HG03095 (cell line): ENCODE data around the gene KY.

Experiments used
- ATAC-seq: cut with Tn5 transposase; IDR thresholded peaks from one replicate; pipeline ENCODE4 v1.9.1; 2021; ENCODE audit warnings: moderate library complexity; ENCODE audit not compliant: unreplicated experiment

KY gene, protein sequence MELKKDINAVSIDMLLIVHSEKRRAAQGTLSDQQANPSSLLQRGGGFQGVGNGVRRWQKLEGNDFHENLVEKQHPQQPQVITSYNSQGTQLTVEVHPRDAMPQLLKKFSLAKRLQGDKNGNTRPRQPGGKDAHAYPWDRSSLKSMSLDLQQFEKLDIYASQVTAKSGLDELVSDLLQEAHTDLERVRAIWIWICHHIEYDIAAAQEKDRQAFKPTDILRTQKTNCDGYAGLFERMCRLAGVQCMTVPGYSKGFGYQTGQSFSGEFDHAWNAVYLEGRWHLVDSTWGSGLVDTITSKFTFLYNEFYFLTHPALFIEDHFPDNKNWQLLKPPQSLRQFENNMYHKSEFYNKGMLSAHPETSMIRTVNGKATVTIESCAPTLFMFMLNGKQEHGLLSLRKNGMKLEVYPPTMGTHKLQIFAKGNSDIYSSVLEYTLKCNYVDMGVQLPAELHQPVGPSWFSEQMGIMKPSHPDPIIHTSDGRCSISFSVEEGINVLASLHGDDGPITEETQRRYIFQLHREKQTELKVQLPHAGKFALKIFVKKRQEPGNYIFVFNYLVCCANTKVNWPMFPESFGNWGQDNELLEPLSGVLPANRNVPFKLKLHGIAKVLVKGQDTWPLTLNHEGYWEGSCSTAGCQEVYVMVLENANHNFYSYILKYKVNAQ

DNA sequence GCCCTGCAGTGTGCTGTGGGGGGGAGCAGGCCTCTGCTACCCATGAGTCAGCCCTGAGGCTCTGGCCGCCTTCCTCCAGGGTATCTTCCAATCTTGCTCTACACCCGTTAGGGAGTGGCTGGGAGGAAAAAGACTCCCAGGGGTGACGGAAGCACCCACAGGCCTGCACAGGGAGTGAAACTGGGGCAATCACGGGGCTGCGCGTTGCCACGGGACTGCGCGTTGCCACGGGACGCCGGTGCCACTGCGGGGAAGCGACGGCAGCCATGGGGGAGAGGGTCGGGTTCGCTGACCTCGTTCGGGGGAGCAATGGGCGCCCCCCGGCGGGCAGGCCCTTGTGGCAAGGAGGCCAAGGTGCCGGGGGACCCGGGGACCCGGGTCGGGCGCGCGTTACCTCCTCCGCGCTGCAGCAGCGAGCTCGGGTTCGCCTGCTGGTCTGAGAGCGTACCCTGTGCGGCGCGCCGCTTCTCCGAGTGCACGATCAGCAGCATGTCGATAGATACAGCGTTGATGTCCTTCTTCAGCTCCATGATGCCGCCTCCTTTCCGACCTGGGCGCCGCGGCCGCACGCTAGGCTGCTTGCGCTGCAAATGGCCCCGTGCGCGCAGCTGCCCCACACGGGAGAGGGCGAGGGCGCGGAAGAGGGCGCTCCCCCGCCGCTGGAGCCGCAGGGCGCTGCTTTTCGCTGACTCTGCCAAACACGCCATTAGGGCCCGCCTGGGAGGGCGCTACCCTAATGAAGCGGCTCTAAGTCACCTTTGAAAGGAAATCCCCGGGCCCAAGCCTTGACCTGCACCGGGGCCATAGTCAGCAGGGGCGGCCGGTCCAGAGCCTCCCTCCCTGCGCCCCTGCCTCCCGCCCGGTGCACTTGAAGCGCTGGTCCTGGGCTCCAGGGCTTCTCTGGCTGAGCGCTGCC is at the start of gene KY:
KY (minus strand) TSS at position 592 of the 916 bp plus-strand sequence; CDS start at position 530, 62 bp downstream.
- no peak for ATAC-seq

DNA sequence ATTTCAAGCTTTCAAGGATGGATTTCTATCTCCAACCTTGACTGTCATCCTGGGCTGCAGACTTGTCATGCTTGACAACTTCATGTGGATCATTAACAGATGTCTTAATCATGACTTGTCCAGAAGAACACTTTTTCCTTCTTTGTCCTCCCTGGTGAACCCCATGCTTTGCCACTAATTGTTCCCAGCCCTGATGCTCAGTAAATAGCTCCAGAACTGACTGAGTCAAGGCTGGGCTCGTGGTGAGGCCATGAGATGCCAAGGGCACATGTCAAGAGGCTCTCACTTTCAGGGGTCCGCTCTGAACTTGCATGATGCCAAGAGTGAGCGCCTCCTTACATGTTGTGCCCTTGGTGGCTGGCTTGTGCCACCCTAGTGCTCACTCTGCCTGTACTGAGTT is 48.9 kb upstream of the KY start:
- ATAC-seq = no peak

DNA sequence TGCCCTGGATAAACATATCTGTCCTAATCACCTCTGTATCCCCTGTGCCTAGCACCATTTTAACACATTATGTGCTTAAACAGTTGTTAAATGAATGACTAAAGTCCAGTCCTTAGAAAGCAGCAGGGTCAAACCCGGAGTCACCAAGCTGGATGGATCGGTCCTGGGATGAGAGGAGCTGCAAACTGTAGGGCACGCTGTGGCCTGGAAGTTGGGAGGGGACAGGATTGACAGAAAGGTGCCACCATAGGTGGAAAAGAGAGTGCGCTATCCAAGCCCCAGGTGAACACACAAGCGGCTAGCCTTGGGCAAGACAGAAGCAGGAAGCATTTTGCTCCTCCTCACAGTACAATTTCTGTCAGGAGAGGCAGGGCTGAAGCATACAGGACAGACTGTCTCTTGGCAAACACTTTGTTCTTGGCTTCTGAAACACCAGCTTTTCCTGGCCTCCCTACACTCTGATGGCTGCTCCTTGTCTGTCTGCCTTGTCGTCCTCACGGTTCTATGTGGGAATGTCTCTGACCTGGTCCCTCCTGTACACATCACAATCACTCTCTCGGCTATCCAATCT is 48.4 kb upstream of the KY start:
- no peak for ATAC-seq

DNA sequence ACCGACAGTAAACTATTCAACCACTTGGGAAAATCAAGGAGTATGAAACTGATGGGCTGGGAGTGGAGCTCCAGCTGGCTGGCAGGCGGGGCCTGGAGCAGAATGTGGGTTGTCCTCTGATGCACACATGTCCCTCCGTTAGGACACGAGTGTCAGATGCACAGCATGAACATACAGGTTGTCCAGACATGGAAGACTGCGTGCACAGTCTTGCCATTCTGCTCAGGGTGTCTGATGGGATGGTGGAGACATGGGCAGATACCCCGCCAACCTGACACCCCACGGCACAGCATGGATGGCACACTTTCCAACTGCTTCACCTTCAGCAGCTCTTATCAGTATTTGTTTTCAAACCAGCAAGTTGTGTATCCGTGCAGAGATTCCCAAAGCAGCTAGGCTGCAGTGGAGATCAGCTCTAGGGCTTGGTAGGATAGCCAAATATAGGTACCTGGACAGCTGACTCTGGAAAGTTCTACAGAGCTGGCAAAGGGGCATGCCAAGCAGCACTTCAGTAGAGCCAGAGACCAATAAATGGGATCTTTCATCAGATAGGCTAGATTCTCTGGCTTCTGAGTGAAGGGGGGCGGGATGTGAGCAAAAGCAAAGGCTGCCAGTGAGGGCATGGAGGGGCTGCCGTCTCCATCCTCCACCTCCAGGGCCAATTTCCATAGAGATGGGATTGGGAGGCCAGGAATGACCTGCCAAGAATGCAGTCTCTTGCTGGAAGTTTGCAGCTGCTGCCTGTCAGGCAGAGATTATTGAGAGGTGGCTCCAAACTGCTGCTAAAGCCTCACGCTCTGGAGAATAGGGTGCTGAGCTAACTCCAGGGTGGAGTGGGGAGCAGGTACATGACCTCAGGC is 47.2 kb upstream of the KY start:
- no peak for ATAC-seq

DNA sequence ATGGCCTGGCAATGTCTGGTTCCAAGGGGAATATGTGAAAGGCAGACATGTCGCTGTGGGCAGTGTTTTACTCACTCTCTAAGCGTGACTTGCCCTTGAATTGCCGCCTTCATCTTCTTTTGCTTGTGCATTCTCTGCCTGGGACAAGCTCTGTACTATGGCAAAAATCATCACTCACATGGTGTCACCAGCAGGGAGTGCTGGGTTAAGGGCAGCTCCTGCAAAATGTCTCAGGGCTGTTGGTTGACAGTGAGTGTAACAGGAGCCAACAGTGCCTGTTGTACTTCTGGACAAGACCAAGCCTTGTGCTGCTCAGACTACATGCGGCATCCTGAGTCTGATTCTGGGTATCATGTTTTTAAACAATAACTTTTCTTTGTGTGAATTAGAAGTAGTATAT is 45.3 kb upstream of the KY start:
- ATAC-seq = no peak

DNA sequence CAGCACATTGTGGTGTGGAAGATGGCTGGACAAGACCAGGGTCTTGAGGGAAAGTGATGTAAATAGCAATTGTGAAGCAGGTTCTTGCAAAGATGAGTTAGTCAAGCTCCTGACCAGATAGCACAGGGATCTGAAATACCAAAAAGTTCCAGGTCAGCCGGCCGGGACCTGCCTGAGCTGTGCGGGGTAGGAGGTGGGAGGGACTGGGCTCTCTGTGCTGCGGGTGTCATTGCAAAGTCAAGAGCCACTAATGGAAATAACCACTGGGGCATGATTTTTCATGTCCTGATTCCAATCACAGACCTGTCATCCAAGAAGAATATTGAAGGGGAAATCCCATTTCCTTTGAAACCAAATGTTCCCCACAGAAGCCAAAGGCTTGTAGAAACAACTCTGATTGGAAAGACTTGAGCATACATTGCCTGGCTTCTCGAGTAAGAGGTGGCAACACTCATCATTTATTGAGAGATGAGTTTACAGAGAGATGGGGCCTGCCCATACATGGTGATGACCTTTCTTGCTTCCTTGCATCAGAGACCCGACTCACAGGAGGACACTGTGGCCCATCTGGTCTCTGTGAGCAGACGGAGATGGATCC is 44.2 kb upstream of the KY start:
- no peak for ATAC-seq

DNA sequence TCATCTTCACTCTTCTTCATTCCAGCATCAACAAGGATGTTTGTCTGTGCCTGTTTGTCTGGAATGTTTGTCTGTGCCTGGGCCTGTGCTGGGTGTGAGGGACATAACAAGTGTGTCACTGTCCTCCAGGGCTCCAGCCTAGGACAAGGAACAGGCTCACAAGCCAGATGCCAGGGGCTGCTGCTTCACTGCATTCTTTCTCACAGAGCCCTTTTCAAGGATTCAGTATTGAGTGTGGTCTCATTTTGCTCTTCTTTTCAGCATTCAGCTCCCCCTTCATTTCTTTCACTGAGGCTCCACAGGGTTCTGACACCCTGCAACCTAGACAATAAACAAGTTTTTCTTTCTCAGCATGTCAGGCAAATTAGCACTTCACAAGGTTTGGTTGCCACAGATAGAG is 43.6 kb upstream of the KY start:
- no peak for ATAC-seq

DNA sequence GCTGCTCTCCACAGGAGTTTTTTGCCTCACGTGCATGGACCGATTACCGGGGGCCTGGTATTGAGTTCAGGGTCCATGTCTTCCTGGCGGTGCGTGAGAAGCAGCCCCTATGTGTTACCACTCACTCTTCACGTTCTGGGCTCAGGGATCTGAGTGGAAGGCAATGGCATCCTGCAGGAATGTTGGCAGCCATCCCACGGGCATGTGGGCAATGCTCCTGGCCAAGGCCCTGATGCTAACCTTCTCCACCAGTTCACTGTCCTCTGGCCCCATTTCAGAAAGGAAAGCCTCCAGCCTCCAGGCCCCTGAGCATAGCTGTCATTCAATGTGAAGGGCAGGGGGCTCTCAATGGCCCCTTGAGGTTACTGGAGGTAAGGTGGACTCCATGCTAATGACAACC is 43.0 kb upstream of the KY start:
- no peak for ATAC-seq

DNA sequence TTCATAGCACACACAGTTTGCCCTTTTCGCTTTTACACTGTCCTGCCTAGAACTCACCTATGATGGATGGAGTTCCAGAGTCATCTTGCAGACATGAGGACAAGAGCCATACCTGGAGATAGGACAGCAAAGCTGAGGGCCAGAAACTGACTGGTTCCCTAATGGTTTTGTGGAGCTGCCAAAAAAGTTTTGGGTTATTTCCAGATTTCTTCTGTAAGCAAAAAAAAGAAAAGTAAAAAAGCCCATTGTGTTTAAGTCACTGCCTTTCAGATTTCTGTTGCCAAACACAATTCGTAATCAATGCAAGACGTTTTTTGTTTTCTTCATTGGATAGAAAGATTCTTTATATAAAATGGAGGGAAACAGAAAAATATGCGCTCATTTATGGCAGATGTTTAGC is 42.4 kb upstream of the KY start:
- ATAC-seq = no peak

DNA sequence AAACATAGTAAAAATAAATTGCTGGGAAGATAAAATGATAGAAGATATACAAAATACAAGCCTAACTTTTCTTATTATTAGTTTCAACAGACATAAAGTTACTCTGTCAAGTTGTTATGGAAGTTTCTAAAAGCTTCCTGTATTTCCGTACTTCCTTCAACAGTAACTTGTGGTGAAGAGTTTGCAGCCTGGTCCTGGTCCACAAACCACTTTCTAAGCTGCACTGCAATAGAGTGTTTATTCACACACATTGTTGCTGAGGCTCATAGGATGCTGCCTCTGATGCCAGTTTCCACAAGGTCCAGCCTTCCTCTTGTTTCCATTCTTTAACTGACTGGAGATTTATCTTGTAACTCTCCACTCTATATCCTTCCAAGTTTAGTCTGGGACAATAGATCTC is 39.4 kb upstream of the KY start:
- no peak for ATAC-seq

DNA sequence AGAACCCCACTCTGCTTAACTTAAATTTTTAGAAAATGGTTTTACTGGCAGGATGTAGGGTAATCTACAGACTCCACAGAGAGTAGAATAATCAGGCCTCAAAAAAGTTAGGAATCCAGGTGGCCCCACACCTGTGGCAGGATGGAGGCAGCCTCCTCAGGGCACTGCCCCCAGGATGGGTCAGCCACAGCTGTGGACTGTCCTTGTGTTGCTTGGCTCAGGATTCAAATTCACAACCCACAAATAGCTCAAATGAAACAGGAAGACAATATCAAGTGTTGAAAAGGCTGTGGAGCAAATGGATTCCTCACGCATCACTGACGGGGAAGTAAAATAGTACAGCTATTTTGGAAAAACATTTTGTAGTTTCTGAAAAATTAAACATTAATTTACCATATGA is 36.8 kb upstream of the KY start:
- ATAC-seq = no peak

DNA sequence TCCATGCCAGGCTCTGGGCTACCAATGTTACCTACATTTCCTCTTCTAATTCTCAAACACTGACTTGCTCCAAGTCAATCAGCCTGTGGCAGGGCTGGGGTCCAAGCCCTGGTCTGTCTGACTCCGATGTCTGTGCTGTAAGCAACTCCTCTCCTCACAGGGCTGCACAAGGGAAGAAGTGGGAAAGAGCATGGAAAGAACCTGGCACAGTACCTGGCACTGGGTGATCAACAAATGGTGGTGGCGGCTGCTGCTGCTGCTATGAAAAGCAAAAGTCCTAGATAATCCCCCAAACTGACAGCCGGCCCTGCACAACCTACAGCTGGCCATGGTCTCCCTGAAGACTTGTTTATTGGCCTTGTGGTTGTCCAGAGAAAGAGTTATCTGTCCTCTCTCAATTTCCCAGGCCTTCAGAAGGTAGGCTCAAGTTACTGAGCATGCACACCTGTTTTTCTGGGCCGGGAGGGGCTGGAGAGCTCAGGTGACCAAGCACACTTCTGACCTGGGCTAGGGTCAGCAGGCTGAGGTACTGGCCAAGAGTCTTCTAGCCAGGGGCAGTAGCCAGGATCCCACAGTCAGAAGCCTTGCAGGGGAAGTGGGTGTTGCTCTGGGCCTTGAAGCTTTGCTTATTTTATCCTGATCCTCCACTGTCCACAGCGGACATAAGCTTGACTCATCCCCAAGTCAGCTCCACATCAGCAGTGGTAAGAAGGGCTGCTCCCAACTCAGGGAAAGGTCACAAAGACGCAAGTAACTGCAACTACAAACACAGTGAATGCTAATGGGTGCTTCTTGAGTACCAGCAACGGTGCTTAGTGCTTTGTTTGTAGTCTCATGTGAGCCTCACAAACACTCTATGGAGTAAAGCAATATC is 35.3 kb upstream of the KY start:
- ATAC-seq = no peak

DNA sequence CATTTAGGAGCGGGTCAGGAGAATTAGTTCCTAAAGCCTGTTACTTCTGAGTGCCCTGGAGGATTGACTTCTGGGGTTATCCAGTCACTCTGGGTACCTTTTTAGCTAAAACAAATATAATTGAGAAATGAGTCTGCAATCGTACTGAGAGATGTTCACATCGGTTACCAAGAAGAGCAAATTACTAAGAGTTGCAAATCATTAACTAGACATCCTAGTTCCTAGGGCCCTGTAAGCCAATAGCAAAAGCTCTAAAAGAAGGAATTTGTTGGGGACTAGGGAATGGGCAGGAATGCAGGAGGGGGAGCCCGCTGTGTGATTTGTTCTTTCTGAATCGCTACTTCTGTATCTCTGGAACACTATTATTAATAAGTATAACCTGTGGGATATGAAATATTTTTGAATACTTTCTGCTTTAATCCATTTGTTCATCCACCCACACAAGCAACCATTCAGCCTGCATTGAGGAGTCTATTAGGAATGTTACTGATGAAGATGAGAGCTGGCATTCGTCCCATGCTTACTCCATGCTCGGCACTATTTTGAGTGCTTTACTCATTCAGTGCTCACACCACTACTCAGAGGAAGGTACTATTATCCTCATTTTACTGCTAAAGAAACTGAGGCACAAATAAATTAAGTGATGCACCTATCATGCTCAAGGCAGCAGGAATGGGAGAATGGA is 31.5 kb upstream of the KY start:
- no peak for ATAC-seq

DNA sequence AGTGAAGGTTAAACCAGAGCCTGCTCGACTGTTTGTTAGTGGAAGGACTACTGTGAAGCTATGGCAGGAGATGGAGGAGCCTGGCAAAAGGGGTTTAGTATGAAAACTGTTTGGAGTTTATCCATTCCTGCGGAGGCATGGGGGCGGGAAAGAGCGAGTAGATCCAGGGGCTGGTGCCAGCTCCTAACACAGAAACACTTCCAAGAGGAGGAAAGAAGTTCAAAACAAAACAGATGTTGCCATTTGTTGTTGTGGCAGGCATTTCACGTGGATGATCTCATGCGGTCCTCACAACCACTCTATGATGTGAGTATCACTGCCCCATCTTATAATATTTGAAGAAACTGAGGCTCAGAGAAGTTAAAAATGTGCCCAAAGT is 30.7 kb upstream of the KY start:
- ATAC-seq = no peak

DNA sequence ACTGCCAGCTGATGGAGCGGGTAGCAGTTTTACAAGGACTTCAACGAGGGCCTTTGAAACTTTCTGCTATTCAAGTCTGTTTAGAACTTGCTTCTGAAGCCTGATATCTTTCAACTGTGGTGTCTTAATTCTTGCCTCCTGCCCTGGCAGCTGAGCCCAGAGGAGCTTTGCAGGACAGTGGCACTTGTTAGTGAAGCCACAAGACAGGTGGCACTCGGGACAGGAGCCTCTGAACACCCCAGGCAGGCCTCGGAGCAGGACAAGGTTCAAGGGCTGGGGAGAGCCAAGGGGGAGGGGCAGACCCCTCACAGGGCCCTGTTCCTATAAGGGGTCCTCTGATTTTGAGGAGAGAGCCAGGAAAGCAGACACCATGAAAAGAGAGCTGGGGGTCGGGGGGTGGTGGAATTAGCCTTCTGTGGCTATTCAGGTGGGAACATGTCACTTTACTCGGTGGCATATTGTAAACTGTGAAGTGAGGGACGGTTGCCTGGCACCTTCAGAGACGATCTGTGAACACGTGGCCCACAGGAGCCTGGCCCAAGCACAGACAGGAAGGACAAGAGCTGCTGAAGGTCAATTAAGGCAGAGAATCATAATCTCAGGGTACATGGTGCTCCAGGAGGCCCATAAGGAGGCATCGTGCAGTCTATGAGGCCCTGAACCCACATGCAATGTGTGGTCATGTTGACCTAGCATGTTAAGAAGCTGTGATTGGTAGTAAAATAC is 30.1 kb upstream of the KY start:
- ATAC-seq = no peak

DNA sequence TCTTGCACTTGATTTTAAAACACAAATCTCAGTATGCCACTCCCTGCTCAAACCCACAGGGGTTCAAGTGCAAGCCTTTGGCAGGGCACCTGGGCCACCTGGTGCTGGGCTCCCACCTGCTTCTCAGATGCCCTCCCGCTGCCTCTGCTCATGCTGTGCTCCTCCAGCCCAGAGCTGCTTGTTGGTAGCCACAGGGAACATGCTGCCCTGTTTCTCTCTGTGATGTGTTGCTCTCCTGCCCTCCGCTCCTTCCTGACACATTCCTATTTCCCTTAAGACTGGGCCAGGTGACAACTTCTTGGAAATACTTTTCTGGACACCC is 27.1 kb upstream of the KY start:
- no peak for ATAC-seq

DNA sequence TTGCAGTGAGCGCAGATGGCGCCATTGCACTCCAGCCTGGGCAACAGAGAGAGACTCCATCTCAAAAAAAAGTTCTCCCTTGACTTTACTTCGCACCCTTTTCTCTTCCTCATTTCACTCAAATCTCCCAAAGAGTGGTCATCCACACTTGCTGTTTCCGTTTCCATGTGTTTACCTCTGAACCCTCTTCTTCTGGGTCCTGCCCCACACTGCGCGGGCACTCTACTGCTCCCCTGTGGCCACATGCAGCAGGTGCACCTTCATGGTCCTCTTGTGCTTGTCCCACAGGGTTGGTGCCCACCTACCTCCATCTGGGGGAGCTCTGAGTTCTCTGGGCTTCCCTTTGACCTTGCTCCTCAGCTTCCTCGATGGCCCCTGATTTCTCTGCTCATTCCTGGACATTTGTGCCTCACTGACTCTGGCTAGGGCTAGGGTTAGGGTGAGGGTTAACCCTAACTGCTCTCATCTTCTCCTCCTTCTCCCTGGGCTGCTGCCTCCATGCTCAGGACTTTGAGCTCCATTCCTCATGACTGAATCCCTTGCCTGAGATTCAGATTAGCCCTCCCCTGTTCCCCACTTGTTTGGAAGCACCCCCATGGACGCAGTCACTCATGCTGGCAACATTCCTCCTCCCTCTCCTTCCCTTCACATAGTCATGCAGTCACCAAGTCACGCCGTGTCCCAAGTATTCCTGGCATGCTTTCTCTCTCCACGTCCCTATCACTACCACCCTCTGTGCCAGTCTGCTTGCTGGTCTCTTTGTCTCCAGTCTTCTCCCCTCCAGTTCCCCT is 26.6 kb upstream of the KY start:
- ATAC-seq = no peak
